Myocyte (in vitro differentiated cells): ENCODE results near the gene BUD31. TPM values are rescaled to one million over a fixed set of nuclear protein-coding genes. Genes with fewer than 3 reads are reported as not detected.

Experiments used
- DNase-seq: peaks from one replicate; pipeline ENCODE4 v3.0.0-alpha.2; 2012; ENCODE audit warnings: low read depth
- total RNA-seq: library from RNA; depleted of rRNA; stranded (reverse); fragments of >200 nt; gene quantifications from 2 replicates; pipeline ENCODE4 v1.2.3, GENCODE V29; 2014

BUD31 gene
- total RNA-seq, 1 donor from 2014 or later: 87.1 TPM

DNA sequence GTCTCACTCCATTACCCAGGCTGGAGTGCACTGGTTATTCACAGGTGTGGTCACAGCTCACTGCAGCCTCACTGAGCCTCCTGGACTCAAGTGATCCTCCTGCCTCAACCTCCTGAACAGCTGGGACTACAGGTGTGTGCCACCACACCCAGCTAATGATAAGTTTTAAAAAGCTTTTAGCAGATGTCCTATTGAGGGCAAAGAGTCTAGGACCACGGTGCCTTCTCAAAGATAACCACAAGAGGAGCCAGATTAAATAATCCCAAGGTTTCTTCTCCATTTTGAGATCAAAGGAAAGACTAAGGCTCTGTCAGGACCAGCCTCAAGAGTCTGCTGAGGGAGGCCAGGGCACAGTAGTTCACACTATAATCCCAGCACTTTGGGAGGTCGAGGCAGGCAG lies 52.5 kb downstream of the BUD31 start:
- no peak for DNase-seq

DNA sequence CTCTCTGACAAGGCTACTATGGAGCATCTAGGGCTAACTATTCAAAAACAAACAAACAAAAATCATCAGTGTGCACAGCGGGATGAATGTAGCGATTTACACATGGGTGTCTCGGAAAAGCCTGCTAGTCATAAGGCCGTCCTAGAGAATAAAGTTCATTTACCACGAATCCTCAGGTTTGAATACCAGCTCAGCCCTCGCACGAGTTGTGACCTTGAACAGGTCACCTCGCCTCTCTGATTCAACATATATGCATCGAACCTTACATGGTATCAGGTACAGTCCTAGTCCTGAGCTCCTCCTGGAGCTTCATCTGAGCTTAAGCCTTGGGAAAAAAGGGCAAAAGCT lies 56.6 kb downstream of the BUD31 start:
- DNase-seq: no peak

DNA sequence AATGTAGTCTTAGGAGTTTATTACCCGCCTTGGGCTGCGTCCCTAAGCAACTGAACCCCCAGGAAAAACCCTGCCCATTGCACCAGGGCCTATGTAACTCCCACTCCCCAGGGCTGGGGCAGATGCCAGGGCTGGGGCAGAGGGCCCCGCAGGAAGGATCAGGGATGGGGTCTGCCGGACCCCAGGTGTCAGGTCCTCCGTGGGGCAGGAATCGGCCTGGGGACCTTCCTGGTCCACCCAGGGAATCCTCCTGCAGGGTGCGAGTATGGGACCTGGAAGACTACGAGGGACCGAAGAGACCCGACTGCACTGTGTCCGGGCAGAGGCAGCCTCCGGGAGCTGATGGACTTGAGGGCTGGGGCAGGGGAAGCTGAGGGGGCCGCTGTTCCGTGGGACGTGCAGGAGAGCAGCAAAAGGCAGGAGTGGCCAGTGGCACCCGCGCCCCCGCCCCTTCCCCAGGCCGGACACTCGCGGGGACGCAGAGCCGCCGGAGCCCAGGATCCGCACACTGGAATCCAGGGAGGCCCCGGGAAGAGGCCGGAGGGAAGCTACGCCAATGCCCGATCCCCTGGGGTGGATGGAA lies 59.7 kb downstream of the BUD31 start:
- no peak for DNase-seq

Other genes starting within 250 kb of the BUD31 start
- not detected in 2 replicates for gene KPNA7, start 200.9 kb upstream of the BUD31 start, total RNA-seq
- gene MYH16, start 136.1 kb upstream of the BUD31 start, total RNA-seq: not detected in 2 replicates
- 89.4 and 116 TPM in 2 replicates for gene ARPC1A, start 83.1 kb upstream of the BUD31 start, total RNA-seq
- 89.6 and 104 TPM in 2 replicates for gene ARPC1B, start 34.2 kb upstream of the BUD31 start, total RNA-seq
- 208 and 220 TPM in 2 replicates for gene PDAP1, start 372 bp upstream of the BUD31 start, total RNA-seq
- 11.4 and 12.3 TPM in 2 replicates for gene PTCD1, start 29.8 kb downstream of the BUD31 start, total RNA-seq
- gene CPSF4, start 30.0 kb downstream of the BUD31 start, total RNA-seq: 83.1 and 103 TPM in 2 replicates
- 2,488 and 4,699 TPM in 2 replicates for gene ATP5MF, start 57.2 kb downstream of the BUD31 start, total RNA-seq
- 9.9 and 14.0 TPM in 2 replicates for gene ZNF789, start 63.9 kb downstream of the BUD31 start, total RNA-seq
- 17.5 and 19.5 TPM in 2 replicates for gene ZNF394, start 91.3 kb downstream of the BUD31 start, total RNA-seq
- gene ZKSCAN5, start 95.7 kb downstream of the BUD31 start, total RNA-seq: 18.5 and 21.9 TPM in 2 replicates
- gene FAM200A, start 143.1 kb downstream of the BUD31 start, total RNA-seq: 14.1 and 15.6 TPM in 2 replicates
- gene ZNF655, start 149.7 kb downstream of the BUD31 start, total RNA-seq: 105 and 110 TPM in 2 replicates
- gene TMEM225B, start 189.3 kb downstream of the BUD31 start, total RNA-seq: 1.2 and 1.4 TPM in 2 replicates
- 11.2 and 13.7 TPM in 2 replicates for gene ZSCAN25, start 208.0 kb downstream of the BUD31 start, total RNA-seq